Suprapubic skin (tissue), 4 donors: Measurements from ENCODE around the gene SMIM34.
"Not testable (repeated sequence)": the region's sequence is repeated elsewhere in the genome, so short reads cannot be mapped to it uniquely, and the experiment has no call there.

Experiments used
- POLR2A ChIP-seq, 2 donors: fragments of 450-650 bp; IDR thresholded peaks; one replicate each; pipeline ENCODE4 v1.6.1; 2017; ENCODE audit warnings: antibody characterized with exemption in 2 of 2, mild to moderate bottlenecking in 2 of 2, moderate library complexity in 2 of 2
- POLR2AphosphoS5 ChIP-seq, 3 donors: sonication (generic); formaldehyde crosslinking; IDR thresholded peaks; one replicate each; pipeline ENCODE4 v1.6.1; 2017; ENCODE audit warnings: antibody characterized with exemption in 3 of 3
- TF ChIP-seq, protein P1 (sequence below), 2 donors: fragments of 200-600 bp in 1 of 2; fragments of 450-650 bp in 1 of 2; sonication (generic) in 1 of 2; IDR thresholded peaks; one replicate each; pipeline ENCODE4 v1.5.1; 2016 to 2019; ENCODE audit warnings: antibody characterized with exemption in 2 of 2, mild to moderate bottlenecking in 1 of 2, moderate library complexity in 1 of 2

DNA sequence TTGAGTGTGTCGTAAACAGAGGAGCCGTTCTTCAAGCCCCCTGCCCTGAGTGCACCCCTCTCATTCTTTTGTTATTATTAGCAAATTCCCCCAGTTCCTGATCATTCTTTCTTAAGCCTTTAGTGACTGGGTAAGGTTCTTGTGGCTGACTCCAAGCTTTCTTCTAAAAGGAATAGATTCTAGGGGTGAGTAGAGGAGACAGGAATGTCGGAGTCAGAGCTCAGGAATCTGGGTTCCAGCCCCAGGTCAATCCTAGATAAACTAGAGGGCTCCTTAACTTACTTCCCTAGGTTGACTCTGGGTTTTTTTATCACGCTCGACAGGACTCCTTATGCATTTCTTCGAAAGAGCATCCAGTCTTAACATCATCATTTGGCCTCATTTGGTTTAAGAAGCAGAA, 32.4 kb upstream of the SMIM34 start:
- TF ChIP-seq, protein P1, sequence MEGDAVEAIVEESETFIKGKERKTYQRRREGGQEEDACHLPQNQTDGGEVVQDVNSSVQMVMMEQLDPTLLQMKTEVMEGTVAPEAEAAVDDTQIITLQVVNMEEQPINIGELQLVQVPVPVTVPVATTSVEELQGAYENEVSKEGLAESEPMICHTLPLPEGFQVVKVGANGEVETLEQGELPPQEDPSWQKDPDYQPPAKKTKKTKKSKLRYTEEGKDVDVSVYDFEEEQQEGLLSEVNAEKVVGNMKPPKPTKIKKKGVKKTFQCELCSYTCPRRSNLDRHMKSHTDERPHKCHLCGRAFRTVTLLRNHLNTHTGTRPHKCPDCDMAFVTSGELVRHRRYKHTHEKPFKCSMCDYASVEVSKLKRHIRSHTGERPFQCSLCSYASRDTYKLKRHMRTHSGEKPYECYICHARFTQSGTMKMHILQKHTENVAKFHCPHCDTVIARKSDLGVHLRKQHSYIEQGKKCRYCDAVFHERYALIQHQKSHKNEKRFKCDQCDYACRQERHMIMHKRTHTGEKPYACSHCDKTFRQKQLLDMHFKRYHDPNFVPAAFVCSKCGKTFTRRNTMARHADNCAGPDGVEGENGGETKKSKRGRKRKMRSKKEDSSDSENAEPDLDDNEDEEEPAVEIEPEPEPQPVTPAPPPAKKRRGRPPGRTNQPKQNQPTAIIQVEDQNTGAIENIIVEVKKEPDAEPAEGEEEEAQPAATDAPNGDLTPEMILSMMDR (IDR thresholded peaks at IDR 0.05) = not testable (repeated sequence)
- not testable (repeated sequence) for TF ChIP-seq POLR2AphosphoS5, POLR2A (IDR thresholded peaks at IDR 0.05)
